HCT116 (cell line): ENCODE results near the gene ESF1. TPM values are rescaled to one million over a fixed set of nuclear protein-coding genes. Genes with fewer than 3 reads are reported as not detected.

Experiments used
- ATAC-seq: fragments of 200-7000 bp; cut with Tn5 transposase; 2 replicates; pipeline ENCODE4 v1.9.1; 2020; ENCODE audit warnings: mild to moderate bottlenecking, moderate library complexity
- BruUV-seq: library from RNA; stranded (reverse); fragments of 400-500 nt; replicated peaks from 2 replicates; lab custom pipeline; 2021; lab: Mats Ljungman, UMichigan
- CTCF ChIA-PET: fragments of 300-600 bp; sonication (Branson Sonifier 250); formaldehyde crosslinking; loops from one replicate; lab custom pipeline; 2021; ENCODE audit warnings: antibody characterized with exemption; lab: Charles Lee
- POLR2A ChIA-PET: fragments of 300-600, 350-600 bp; sonication (Branson Sonifier 250); formaldehyde crosslinking; loops from one replicate; lab custom pipeline; 2021; ENCODE audit warnings: antibody characterized with exemption; lab: Charles Lee
- RAD21 ChIA-PET, 2 experiments: fragments of 300-600 bp; sonication (Branson Sonifier 250); formaldehyde crosslinking; loops; one replicate each; lab custom pipeline; 2023; ENCODE audit warnings: low total read pairs in 2 of 2; ENCODE audit not compliant: uncharacterized antibody in 2 of 2, unreplicated experiment in 2 of 2, low non-redundant PET in 1 of 2; lab: Charles Lee
- DNase-seq: peaks from one replicate; pipeline ENCODE4 v3.0.0-alpha.2; 2010; ENCODE audit warnings: low read depth, low spot score
- H2AFZ ChIP-seq: fragments of 200-600 bp; shearing (Covaris generic), sonication (generic); 2 replicates; pipeline ENCODE4 v1.6.1; 2017; ENCODE audit warnings: low read depth, mixed run types, mixed read lengths, antibody characterized with exemption, low read length; ENCODE audit not compliant: poor library complexity, severe bottlenecking
- H3K27ac ChIP-seq: 2 replicates; pipeline ENCODE4 v1.5.1; 2012; ENCODE audit warnings: low read depth, low read length
- H3K27me3 ChIP-seq: fragments of 200-600 bp; sonication (generic); 2 replicates; pipeline ENCODE4 v1.6.1; 2016; ENCODE audit warnings: mixed run types, low read length, mixed read lengths; ENCODE audit not compliant: insufficient read depth
- H3K36me3 ChIP-seq, 2 experiments: fragments of 200-500 bp in 1 of 2; fragments of 200-600 bp in 1 of 2; sonication (Bioruptor generic) in 1 of 2; sonication (generic) in 1 of 2; 2 replicates each; pipeline versions ENCODE4 v1.5.1 to v1.6.1; 2014 to 2016; ENCODE audit warnings: low read length in 2 of 2, inconsistent platforms in 1 of 2, mixed read lengths in 1 of 2, mixed run types in 1 of 2; ENCODE audit not compliant: insufficient read depth in 2 of 2, control insufficient read depth in 1 of 2
- H3K4me1 ChIP-seq, 2 experiments: fragments of 200-600 bp in 1 of 2; sonication (generic) in 1 of 2; 2 replicates each; pipeline versions ENCODE4 v1.5.1 to v1.6.1; 2012 to 2017; ENCODE audit warnings: low read length in 2 of 2, inconsistent platforms in 1 of 2, mild to moderate bottlenecking in 1 of 2, mixed read lengths in 1 of 2, mixed run types in 1 of 2, moderate library complexity in 1 of 2; ENCODE audit not compliant: insufficient read depth in 2 of 2, control insufficient read depth in 1 of 2
- H3K4me2 ChIP-seq: fragments of 200-600 bp; sonication (generic); 2 replicates; pipeline ENCODE4 v1.6.1; 2017; ENCODE audit warnings: mixed run types, low read length, mixed read lengths
- H3K4me3 ChIP-seq, 2 experiments: fragments of 200-600 bp in 1 of 2; sonication (generic) in 1 of 2; replicated peaks in 1 of 2; 2 replicates each; pipeline ENCODE4 v1.5.1; 2011 to 2016; ENCODE audit warnings: low read length in 2 of 2, control low read depth in 1 of 2, low read depth in 1 of 2, mild to moderate bottlenecking in 1 of 2, mixed read lengths in 1 of 2, mixed run types in 1 of 2
- H3K79me2 ChIP-seq: fragments of 200-600 bp; sonication (generic); 2 replicates; pipeline ENCODE4 v1.6.1; 2017; ENCODE audit warnings: mild to moderate bottlenecking, mixed run types, low read length, moderate library complexity, mixed read lengths; ENCODE audit not compliant: insufficient read depth
- H3K9ac ChIP-seq: fragments of 200-600 bp; sonication (generic); 2 replicates; pipeline ENCODE4 v1.6.1; 2016; ENCODE audit warnings: low read length, mixed read lengths
- H3K9me2 ChIP-seq: fragments of 200-600 bp; sonication (generic), shearing (Covaris generic); 2 replicates; pipeline ENCODE4 v1.6.1; 2017; ENCODE audit warnings: mixed run types, mild to moderate bottlenecking, moderate library complexity; ENCODE audit not compliant: insufficient read depth
- H3K9me3 ChIP-seq, 2 experiments: fragments of 200-500 bp in 1 of 2; fragments of 200-600 bp in 1 of 2; sonication (Bioruptor generic) in 1 of 2; sonication (generic) in 1 of 2; 2 replicates each; pipeline ENCODE4 v1.6.1; 2014 to 2017; ENCODE audit warnings: low read length in 2 of 2, mixed read lengths in 2 of 2, inconsistent platforms in 1 of 2, low read depth in 1 of 2, mild to moderate bottlenecking in 1 of 2, mixed run types in 1 of 2, moderate library complexity in 1 of 2; ENCODE audit not compliant: control insufficient read depth in 1 of 2, insufficient read depth in 1 of 2
- H4K20me1 ChIP-seq: fragments of 200-600 bp; sonication (generic), shearing (Covaris generic); 2 replicates; pipeline ENCODE4 v1.6.1; 2017; ENCODE audit warnings: mixed run types, mild to moderate bottlenecking, moderate library complexity; ENCODE audit not compliant: insufficient read depth
- ATF3 ChIP-seq: IDR thresholded peaks from 2 replicates; pipeline ENCODE4 v1.6.1; 2012
- CEBPB ChIP-seq: IDR thresholded peaks from 2 replicates; pipeline ENCODE4 v1.6.1; 2012; ENCODE audit warnings: low read depth
- EZH2 ChIP-seq: fragments of 200-600 bp; sonication (generic); IDR thresholded peaks from 2 replicates; pipeline ENCODE4 v1.6.1; 2017; ENCODE audit warnings: antibody characterized with exemption, mixed run types
- JUND ChIP-seq: IDR thresholded peaks from 2 replicates; pipeline ENCODE4 v1.6.1; 2012
- POLR2AphosphoS5 ChIP-seq: IDR thresholded peaks from 2 replicates; pipeline ENCODE4 v1.6.1; 2011; ENCODE audit warnings: mild to moderate bottlenecking, low read depth, low read length, moderate library complexity
- RAD21 ChIP-seq: IDR thresholded peaks from 2 replicates; pipeline ENCODE4 v1.6.1; 2012; ENCODE audit warnings: low read depth, mild to moderate bottlenecking
- REST ChIP-seq: IDR thresholded peaks from 2 replicates; pipeline ENCODE4 v1.6.1; 2012; ENCODE audit warnings: low read depth
- SRF ChIP-seq: IDR thresholded peaks from 2 replicates; pipeline ENCODE4 v1.6.1; 2012; ENCODE audit warnings: low read depth
- ZFX ChIP-seq: fragments of 450-650 bp; IDR thresholded peaks from 2 replicates; pipeline ENCODE4 v1.6.1; 2017
- intact Hi-C: fragments of 100-400 bp; cut with micrococcal nuclease; formaldehyde crosslinking; loops from 2 replicates; pipeline ENCODE4 v1.10.0; 2022
- total RNA-seq: library from RNA; stranded (reverse); gene quantifications from one replicate; pipeline ENCODE4 v1.2.1, GENCODE V29; 2021; ENCODE audit not compliant: unreplicated experiment
- TF ChIP-seq, protein P1 (sequence below): IDR thresholded peaks from 2 replicates; pipeline ENCODE4 v1.6.1; 2012

ESF1 gene
- total RNA-seq, 1 experiment from 2014 or later = 25.4 TPM

DNA sequence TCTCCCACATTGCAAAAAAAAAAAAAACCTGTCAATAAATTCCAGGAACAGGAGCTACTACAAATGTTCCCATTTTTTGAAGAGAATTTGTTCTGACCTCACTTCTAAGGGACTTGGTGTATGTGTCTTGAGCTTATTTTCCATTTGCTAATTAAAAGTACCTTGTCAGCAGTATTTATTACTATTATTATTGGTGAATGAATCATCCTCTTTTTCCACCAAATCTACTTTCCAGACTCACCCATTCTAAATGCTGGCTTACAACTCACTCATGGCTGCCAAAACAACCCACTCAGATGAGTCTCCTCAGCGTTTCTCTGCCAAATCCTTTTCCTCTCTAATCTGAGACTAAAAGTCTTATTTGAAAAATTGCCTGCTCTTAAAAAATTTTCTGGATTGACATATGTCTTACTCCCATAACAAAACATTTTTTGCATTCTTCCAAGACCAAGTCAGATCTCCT is 112.8 kb downstream of the ESF1 start:
- RAD21 ChIA-PET = no interaction called here
- Histone ChIP-seq H3K27me3 (no peaks in the 10 kb centered on the region), H3K36me3 (no peaks in the 10 kb centered on the region), H3K4me1 (no peaks in the 10 kb centered on the region), H3K9me3 (no peaks in the 10 kb centered on the region), H3K4me3 (no peak overlapping the region), H3K79me2 (no peaks in the 10 kb centered on the region), H4K20me1 (no peaks in the 10 kb centered on the region), H2AFZ (no peak overlapping the region), H3K4me2 (no peak overlapping the region), H3K9ac (no peak overlapping the region), H3K9me2 (no peaks in the 10 kb centered on the region), H3K27ac (no peak overlapping the region)
- no peak for TF ChIP-seq CEBPB
- CTCF ChIA-PET = interaction anchor here (1.5 kb wide), 1 partner anchor 99 kb away, joined by 3 read pairs; no protein-coding TSS in a partner anchor
- DNase-seq (no peak), ATAC-seq (no peak)
- POLR2A ChIA-PET = no interaction called here
- no TSS peak for BruUV-seq
- intact Hi-C loops = no loop called here

GRCh38 chr20:13671512-13671911 is 113.2 kb downstream of the ESF1 start:
- no peak for DNase-seq
- POLR2A ChIA-PET = no interaction called here

GRCh38 chr20:13670160-13670559 is 114.6 kb downstream of the ESF1 start:
- H4K20me1 ChIP-seq = no peaks in the 10 kb centered on the region
- no peak overlapping the region for H2AFZ ChIP-seq
- H3K79me2 ChIP-seq = no peaks in the 10 kb centered on the region
- ATAC-seq (no peak), DNase-seq (no peak)
- H3K27ac ChIP-seq = no peak overlapping the region
- H3K36me3 ChIP-seq = no peaks in the 10 kb centered on the region
- RAD21 ChIA-PET = no interaction called here
- CTCF ChIA-PET = no interaction called here
- H3K4me2 ChIP-seq = no peak overlapping the region
- intact Hi-C loops = no loop called here
- H3K9me2 ChIP-seq = no peaks in the 10 kb centered on the region
- H3K27me3 ChIP-seq = no peaks in the 10 kb centered on the region
- H3K9ac ChIP-seq = no peak overlapping the region
- no peaks in the 10 kb centered on the region for H3K4me1 ChIP-seq
- POLR2A ChIA-PET = no interaction called here
- no peak overlapping the region for H3K4me3 ChIP-seq
- no TSS peak for BruUV-seq
- no peaks in the 10 kb centered on the region for H3K9me3 ChIP-seq
- TF ChIP-seq POLR2AphosphoS5 (no peak), ZFX (no peak), JUND (no peak), REST (no peak), SRF (no peak), ATF3 (no peak), RAD21 (no peak)
- TF ChIP-seq, protein P1, sequence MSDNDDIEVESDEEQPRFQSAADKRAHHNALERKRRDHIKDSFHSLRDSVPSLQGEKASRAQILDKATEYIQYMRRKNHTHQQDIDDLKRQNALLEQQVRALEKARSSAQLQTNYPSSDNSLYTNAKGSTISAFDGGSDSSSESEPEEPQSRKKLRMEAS = no peak

More at GRCh38 chr20:13671512-13671911, 113.2 kb downstream of the ESF1 start:
- BruUV-seq = no TSS peak
- ChIA-PET CTCF (interaction anchor here (1.5 kb wide), 1 partner anchor 100 kb away, joined by 3 read pairs; no protein-coding TSS in a partner anchor), RAD21 (no interaction called here)
- Histone ChIP-seq H4K20me1 (no peaks in the 10 kb centered on the region), H3K9ac (no peak overlapping the region), H3K4me2 (no peak overlapping the region), H3K4me1 (no peaks in the 10 kb centered on the region), H3K27me3 (no peaks in the 10 kb centered on the region), H3K36me3 (no peaks in the 10 kb centered on the region), H2AFZ (no peak overlapping the region), H3K4me3 (no peak overlapping the region), H3K79me2 (no peaks in the 10 kb centered on the region), H3K27ac (no peak overlapping the region), H3K9me3 (no peaks in the 10 kb centered on the region)
- TF ChIP-seq EZH2 = no peak
- TF ChIP-seq, all 23 proteins: peak for 0
- intact Hi-C loops = no loop called here
- ATAC-seq = no peak
- H3K9me2 ChIP-seq = no peaks in the 10 kb centered on the region
